Mammary epithelial cell (primary cell): ENCODE measurements around the gene GNAZ.

Source experiments
- EZH2 ChIP-seq: IDR thresholded peaks from 2 replicates; pipeline ENCODE4 v1.6.1; 2012; ENCODE audit warnings: low read length, inconsistent platforms, borderline replicate concordance
- TF ChIP-seq, protein P1 (sequence below), 2 donors: IDR thresholded peaks in 1 of 2; conservative IDR thresholded peaks in 1 of 2; 2 replicates each; pipeline ENCODE4 v1.5.1; 2011 to 2012; ENCODE audit warnings: inconsistent platforms in 2 of 2, low read length in 2 of 2, mild to moderate bottlenecking in 2 of 2, control low read depth in 1 of 2, low read depth in 1 of 2; ENCODE audit not compliant: insufficient read depth in 1 of 2; ENCODE audit errors: extremely low read depth in 1 of 2

DNA sequence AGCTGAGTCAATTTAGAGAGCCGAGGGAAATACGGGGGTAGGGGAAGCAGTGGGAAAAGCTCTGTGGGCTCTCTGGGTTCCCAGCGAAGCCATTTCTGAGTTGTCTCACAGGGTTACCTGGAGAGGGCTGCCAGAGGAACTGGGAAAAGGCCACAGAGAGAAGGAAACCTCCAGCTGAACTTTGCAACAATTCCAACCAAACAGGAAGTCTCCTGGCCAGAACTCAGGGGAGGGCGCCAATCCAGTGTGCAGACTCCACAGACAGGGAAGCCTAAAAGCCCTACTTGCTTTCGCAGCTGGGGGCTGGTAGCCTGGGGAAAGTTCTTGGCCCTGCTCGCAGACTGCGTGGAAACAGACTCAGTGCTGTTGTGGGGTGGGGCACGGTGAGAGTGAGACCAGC is 23.1 kb upstream of the GNAZ start:
- TF ChIP-seq, protein P1, sequence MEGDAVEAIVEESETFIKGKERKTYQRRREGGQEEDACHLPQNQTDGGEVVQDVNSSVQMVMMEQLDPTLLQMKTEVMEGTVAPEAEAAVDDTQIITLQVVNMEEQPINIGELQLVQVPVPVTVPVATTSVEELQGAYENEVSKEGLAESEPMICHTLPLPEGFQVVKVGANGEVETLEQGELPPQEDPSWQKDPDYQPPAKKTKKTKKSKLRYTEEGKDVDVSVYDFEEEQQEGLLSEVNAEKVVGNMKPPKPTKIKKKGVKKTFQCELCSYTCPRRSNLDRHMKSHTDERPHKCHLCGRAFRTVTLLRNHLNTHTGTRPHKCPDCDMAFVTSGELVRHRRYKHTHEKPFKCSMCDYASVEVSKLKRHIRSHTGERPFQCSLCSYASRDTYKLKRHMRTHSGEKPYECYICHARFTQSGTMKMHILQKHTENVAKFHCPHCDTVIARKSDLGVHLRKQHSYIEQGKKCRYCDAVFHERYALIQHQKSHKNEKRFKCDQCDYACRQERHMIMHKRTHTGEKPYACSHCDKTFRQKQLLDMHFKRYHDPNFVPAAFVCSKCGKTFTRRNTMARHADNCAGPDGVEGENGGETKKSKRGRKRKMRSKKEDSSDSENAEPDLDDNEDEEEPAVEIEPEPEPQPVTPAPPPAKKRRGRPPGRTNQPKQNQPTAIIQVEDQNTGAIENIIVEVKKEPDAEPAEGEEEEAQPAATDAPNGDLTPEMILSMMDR (conservative IDR thresholded peaks at IDR 0.05 in 1 of 2, IDR thresholded peaks at IDR 0.05 in 1 of 2; ENCODE audit: extremely low read depth in 1 of 2, insufficient read depth in 1 of 2, low read depth in 1 of 2, low read length in 2 of 2), result no peak
- TF ChIP-seq EZH2, result no peak
